ENCODE data around the gene TOP2A.
A peak's percentile ranks its signal among the peaks of the same experiment; 100 is the strongest.
"Not testable (repeated sequence)": the region's sequence is repeated elsewhere in the genome, so short reads cannot be mapped to it uniquely, and the experiment has no call there.

The TOP2A gene

GRCh38 chr17:40382251-40382650 lies 35.4 kb downstream of the TOP2A start:
- no peak for TF ChIP-seq CTCF (IDR thresholded peaks at IDR 0.05; ENCODE audit: extremely low read depth, missing control alignments)

GRCh38 chr17:40378966-40379365 lies 38.7 kb downstream of the TOP2A start:
- TF ChIP-seq CTCF (IDR thresholded peaks at IDR 0.05; ENCODE audit: extremely low read depth, missing control alignments) = no peak

More at GRCh38 chr17:40382251-40382650, 35.4 kb downstream of the TOP2A start:
- no peak for DNase-seq (ENCODE audit: low spot score)

GRCh38 chr17:40377832-40378231 lies 39.9 kb downstream of the TOP2A start:
- TF ChIP-seq CTCF (IDR thresholded peaks at IDR 0.05; ENCODE audit: extremely low read depth, missing control alignments) = no peak
- DNase-seq (ENCODE audit: low spot score) = no peak

More at GRCh38 chr17:40378966-40379365, 38.7 kb downstream of the TOP2A start:
- DNase-seq (ENCODE audit: low spot score) = no peak

GRCh38 chr17:40376541-40376940 lies 41.2 kb downstream of the TOP2A start:
- DNase-seq (ENCODE audit: low spot score) = not testable (repeated sequence)

- DNase-seq (ENCODE audit: low spot score) = not testable (repeated sequence)
These were observed 41.9 kb downstream of the TOP2A start for GRCh38 chr17:40375786-40376185.

- no peak for DNase-seq (ENCODE audit: low spot score)
- no peak for TF ChIP-seq CTCF (IDR thresholded peaks at IDR 0.05; ENCODE audit: extremely low read depth, missing control alignments)
These were observed 42.7 kb downstream of the TOP2A start for GRCh38 chr17:40374821-40375498.

- TF ChIP-seq CTCF (IDR thresholded peaks at IDR 0.05; ENCODE audit: extremely low read depth, missing control alignments) = no peak
- DNase-seq (ENCODE audit: low spot score) = no peak
These were observed 43.7 kb downstream of the TOP2A start for GRCh38 chr17:40373999-40374398.

GRCh38 chr17:40373324-40373723 lies 44.4 kb downstream of the TOP2A start:
- TF ChIP-seq CTCF (IDR thresholded peaks at IDR 0.05; ENCODE audit: extremely low read depth, missing control alignments) = no peak
- peak; percentile 26 for DNase-seq (ENCODE audit: low spot score)

- DNase-seq (ENCODE audit: low spot score) = not testable (repeated sequence)
These were observed 45.1 kb downstream of the TOP2A start for GRCh38 chr17:40372644-40373043.
